ENCODE measurements around the gene CLSTN2. TPM values are rescaled to one million over a fixed set of nuclear protein-coding genes. Genes with fewer than 3 reads are reported as not detected.

The CLSTN2 gene
- polyA plus RNA-seq, 3 donors, result not detected

- H3K4me2 ChIP-seq (replicated peaks; ENCODE audit: extremely low read depth, low read length, poor library complexity, severe bottlenecking), result no peak overlapping the region
- 60% methylated on average over 9 of the region's 9 CpGs for WGBS (ENCODE audit: insufficient coverage)
Measured at GRCh38 chr3:140420621-140421357, 485.8 kb downstream of the CLSTN2 start.

DNA sequence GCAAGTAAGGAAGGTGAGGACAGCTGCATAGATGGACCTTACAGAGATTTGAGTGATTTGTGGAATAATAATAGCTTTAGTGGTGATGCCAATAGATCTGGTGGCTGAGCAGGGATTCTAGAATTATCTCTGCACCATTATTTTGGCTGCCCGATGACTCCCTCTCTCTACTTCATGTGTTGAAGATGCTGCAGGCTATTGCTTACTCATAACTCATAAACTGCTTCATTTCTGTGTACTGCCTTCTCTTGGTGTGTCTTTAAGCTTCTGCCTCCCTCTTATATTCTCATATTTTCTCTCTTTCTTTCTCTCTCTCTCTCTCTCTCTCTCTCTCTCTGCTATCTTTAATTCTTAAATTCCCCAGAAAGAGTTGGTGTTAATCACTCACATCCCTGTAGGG, 486.9 kb downstream of the CLSTN2 start:
- WGBS (ENCODE audit: insufficient coverage), result 88% methylated on average over 1 of the region's 1 CpG
- no peaks in the 10 kb centered on the region for H3K9me3 ChIP-seq (replicated peaks in 1 of 2; ENCODE audit: control insufficient read depth in 1 of 2, insufficient read depth in 1 of 2, low read length in 2 of 2)
- no peak for DNase-seq

More at GRCh38 chr3:140420621-140421357, 485.8 kb downstream of the CLSTN2 start:
- peaks cover 4 to 7% (median 5%) of the 10 kb centered on the region in 3 donors for H3K27me3 Mint-ChIP-seq (ENCODE audit: low read depth in 3 of 3)
- Histone ChIP-seq H3K36me3 (replicated peaks in 1 of 2; ENCODE audit: control insufficient read depth in 1 of 2, insufficient read depth in 2 of 2, low read length in 2 of 2) (no peaks in the 10 kb centered on the region), H3K9me3 (replicated peaks in 1 of 2; ENCODE audit: control insufficient read depth in 1 of 2, insufficient read depth in 1 of 2, low read length in 2 of 2) (no peaks in the 10 kb centered on the region), H3K9ac (ENCODE audit: insufficient read depth, low read length, poor library complexity, severe bottlenecking) (no peak overlapping the region), H2AFZ (ENCODE audit: insufficient read depth, low read depth, low read length, poor library complexity, severe bottlenecking) (no peak overlapping the region), H3K4me1 (ENCODE audit: control insufficient read depth in 1 of 2, insufficient read depth in 2 of 2, low read length in 2 of 2) (no peaks in the 10 kb centered on the region), H4K20me1 (ENCODE audit: insufficient read depth, low read length) (no peaks in the 10 kb centered on the region), H3K27me3 (ENCODE audit: control insufficient read depth in 2 of 2, insufficient read depth in 2 of 2, low read length in 2 of 2) (no peaks in the 10 kb centered on the region), H3K79me2 (ENCODE audit: insufficient read depth, low read length) (no peaks in the 10 kb centered on the region), H3K4me3 (replicated peaks in 1 of 3; ENCODE audit: low read depth in 2 of 3, low read length in 3 of 3) (no peak overlapping the region), H3K27ac (ENCODE audit: low read depth in 1 of 2, low read length in 2 of 2) (no peak overlapping the region)
- TF ChIP-seq CTCF (IDR thresholded peaks at IDR 0.05), result no peak
- no peaks in the 10 kb centered on the region for H3K4me1 Mint-ChIP-seq
- peaks cover 0 to 1% (median 0%) of the 10 kb centered on the region in 7 donors for H3K9me3 Mint-ChIP-seq
- DNase-seq, result no peak
- intact Hi-C loops (cut with micrococcal nuclease), result no loop called here
- H3K27ac Mint-ChIP-seq, result peak overlapping the region in 1 of 7 donors; percentile 57
- H3K4me3 Mint-ChIP-seq, result no peak overlapping the region
- H3K36me3 Mint-ChIP-seq, result no peaks in the 10 kb centered on the region

More for the DNA sequence above, 486.9 kb downstream of the CLSTN2 start:
- Histone ChIP-seq H3K27me3 (ENCODE audit: control insufficient read depth in 2 of 2, insufficient read depth in 2 of 2, low read length in 2 of 2) (no peaks in the 10 kb centered on the region), H3K27ac (ENCODE audit: low read depth in 1 of 2, low read length in 2 of 2) (no peak overlapping the region), H3K4me2 (replicated peaks; ENCODE audit: extremely low read depth, low read length, poor library complexity, severe bottlenecking) (no peak overlapping the region), H3K4me1 (ENCODE audit: control insufficient read depth in 1 of 2, insufficient read depth in 2 of 2, low read length in 2 of 2) (no peaks in the 10 kb centered on the region), H3K79me2 (ENCODE audit: insufficient read depth, low read length) (no peaks in the 10 kb centered on the region), H3K9ac (ENCODE audit: insufficient read depth, low read length, poor library complexity, severe bottlenecking) (no peak overlapping the region), H3K36me3 (replicated peaks in 1 of 2; ENCODE audit: control insufficient read depth in 1 of 2, insufficient read depth in 2 of 2, low read length in 2 of 2) (no peaks in the 10 kb centered on the region), H3K4me3 (replicated peaks in 1 of 3; ENCODE audit: low read depth in 2 of 3, low read length in 3 of 3) (no peak overlapping the region), H4K20me1 (ENCODE audit: insufficient read depth, low read length) (no peaks in the 10 kb centered on the region), H2AFZ (ENCODE audit: insufficient read depth, low read depth, low read length, poor library complexity, severe bottlenecking) (no peak overlapping the region)
- intact Hi-C loops (cut with micrococcal nuclease), result no loop called here
- Mint-ChIP-seq H3K9me3 (peaks cover 0 to 1% (median 0%) of the 10 kb centered on the region in 7 donors), H3K4me3 (no peak overlapping the region), H3K4me1 (no peaks in the 10 kb centered on the region), H3K27ac (no peak overlapping the region), H3K36me3 (no peaks in the 10 kb centered on the region), H3K27me3 (ENCODE audit: low read depth in 3 of 3) (peaks cover 4 to 7% (median 6%) of the 10 kb centered on the region in 3 donors)
- no peak for TF ChIP-seq CTCF (IDR thresholded peaks at IDR 0.05)
